Endothelial cell of umbilical vein (primary cell): ENCODE measurements around the gene CACNG4. TPM values are rescaled to one million over a fixed set of nuclear protein-coding genes. Genes with fewer than 3 reads are reported as not detected.

ENCODE experiments used
- BruUV-seq: library from RNA; stranded (reverse); fragments of 400-500 nt; replicated peaks from 2 replicates; lab custom pipeline; 2021; lab: Mats Ljungman, UMichigan
- CTCF ChIA-PET: fragments of 300-600, 350-600 bp; sonication (Branson Sonifier 250); formaldehyde crosslinking; loops from one replicate; lab custom pipeline; 2021; ENCODE audit warnings: antibody characterized with exemption, inconsistent platforms; lab: Charles Lee
- POLR2A ChIA-PET: fragments of 300-600, 350-600 bp; sonication (Branson Sonifier 250); formaldehyde crosslinking; loops from one replicate; lab custom pipeline; 2021; ENCODE audit warnings: antibody characterized with exemption, inconsistent platforms; lab: Charles Lee
- DNase-seq: peaks from one replicate; pipeline ENCODE4 v3.0.0-alpha.2; 2011; ENCODE audit warnings: low read depth, low spot score
- FAIRE-seq: peaks from 2 replicates; lab custom pipeline; 2011; peaks lifted over from hg19 to GRCh38; lab: Jason Lieb, UNC
- H2AFZ ChIP-seq: 2 replicates; pipeline ENCODE4 v1.6.0; 2012; ENCODE audit warnings: low read depth, low read length, control low read depth, inconsistent platforms
- H3K27ac ChIP-seq: 2 replicates; pipeline ENCODE4 v1.5.1; 2011; ENCODE audit warnings: low read depth, mild to moderate bottlenecking, control low read depth, low read length, moderate library complexity; ENCODE audit not compliant: insufficient read depth
- H3K27me3 ChIP-seq, 2 experiments: 2 replicates each; pipeline versions ENCODE4 v1.6.0 to v1.6.1; 2011; ENCODE audit warnings: low read length in 2 of 2, mixed read lengths in 1 of 2; ENCODE audit not compliant: control insufficient read depth in 2 of 2, insufficient read depth in 2 of 2
- H3K36me3 ChIP-seq, 2 experiments: 2 replicates in 1 of 2; 3 replicates in 1 of 2; pipeline ENCODE4 v1.5.1; 2011; ENCODE audit warnings: low read length in 2 of 2, mild to moderate bottlenecking in 1 of 2, moderate library complexity in 1 of 2; ENCODE audit not compliant: control insufficient read depth in 2 of 2, insufficient read depth in 2 of 2; ENCODE audit errors: extremely low read depth in 1 of 2
- H3K4me1 ChIP-seq: 3 replicates; pipeline ENCODE4 v1.5.1; 2011; ENCODE audit warnings: mild to moderate bottlenecking, low read length; ENCODE audit not compliant: control insufficient read depth, insufficient read depth; ENCODE audit errors: extremely low read depth
- H3K4me2 ChIP-seq: 2 replicates; pipeline ENCODE4 v1.6.1; 2011; ENCODE audit warnings: low read length, control low read depth, mixed read lengths; ENCODE audit not compliant: insufficient read depth
- H3K4me3 ChIP-seq, 3 experiments: fragments of 200-600 bp in 1 of 3; sonication (generic), shearing (Covaris generic) in 1 of 3; replicated peaks in 1 of 3; 2 replicates each; pipeline ENCODE4 v1.5.1; 2011 to 2016; ENCODE audit warnings: control low read depth in 3 of 3, low read length in 3 of 3, mild to moderate bottlenecking in 2 of 3, inconsistent platforms in 1 of 3, low read depth in 1 of 3, moderate library complexity in 1 of 3; ENCODE audit not compliant: insufficient read depth in 1 of 3
- H3K79me2 ChIP-seq: 2 replicates; pipeline ENCODE4 v1.6.0; 2012; ENCODE audit warnings: low read length, inconsistent platforms; ENCODE audit not compliant: control insufficient read depth, insufficient read depth
- H3K9ac ChIP-seq: replicated peaks from 2 replicates; pipeline ENCODE3; 2011; ENCODE audit warnings: low read length, control low read depth; ENCODE audit not compliant: insufficient read depth; ENCODE audit errors: extremely low read depth
- H3K9me1 ChIP-seq: replicated peaks from 3 replicates; pipeline ENCODE4 v1.6.0; 2011; ENCODE audit warnings: mild to moderate bottlenecking, low read length; ENCODE audit not compliant: control insufficient read depth, insufficient read depth; ENCODE audit errors: extremely low read depth
- H3K9me3 ChIP-seq: replicated peaks from 2 replicates; pipeline ENCODE4 v1.5.1; 2012; ENCODE audit warnings: low read length, inconsistent platforms; ENCODE audit not compliant: control insufficient read depth, insufficient read depth
- H4K20me1 ChIP-seq: replicated peaks from 2 replicates; pipeline ENCODE3; 2011; ENCODE audit warnings: mild to moderate bottlenecking, low read length; ENCODE audit not compliant: control insufficient read depth, insufficient read depth; ENCODE audit errors: extremely low read depth
- EZH2 ChIP-seq: IDR thresholded peaks from 2 replicates; pipeline ENCODE4 v1.6.1; 2012; ENCODE audit warnings: borderline replicate concordance, low read depth, mild to moderate bottlenecking, moderate library complexity, low read length, inconsistent platforms; ENCODE audit not compliant: severe bottlenecking
- FOS ChIP-seq: IDR thresholded peaks from 2 replicates; pipeline ENCODE4 v1.6.1; 2011; ENCODE audit warnings: mild to moderate bottlenecking, low read length, moderate library complexity, borderline replicate concordance; ENCODE audit not compliant: insufficient read depth
- GATA2 ChIP-seq: IDR thresholded peaks from 2 replicates; pipeline ENCODE4 v1.7.0; 2011; ENCODE audit warnings: low read depth, mild to moderate bottlenecking, moderate library complexity, mixed read lengths, low read length; ENCODE audit not compliant: insufficient read length, insufficient read depth
- JUN ChIP-seq: IDR thresholded peaks from 2 replicates; pipeline ENCODE4 v1.6.1; 2011; ENCODE audit warnings: borderline replicate concordance, low read depth; ENCODE audit not compliant: insufficient read length, insufficient read depth
- MYC ChIP-seq: IDR thresholded peaks from one replicate; pipeline ENCODE4 v1.6.1; 2011; ENCODE audit warnings: mild to moderate bottlenecking, low read depth, low read length
- POLR2A ChIP-seq: IDR thresholded peaks from 2 replicates; pipeline ENCODE4 v1.6.1; 2012; ENCODE audit warnings: low read depth, mild to moderate bottlenecking, control low read depth, low read length
- POLR2AphosphoS5 ChIP-seq: IDR thresholded peaks from 2 replicates; pipeline ENCODE4 v1.6.1; 2012; ENCODE audit warnings: low read depth, mild to moderate bottlenecking, control low read depth, low read length, moderate library complexity; ENCODE audit not compliant: insufficient read depth
- dilution Hi-C: fragments of 300-500 bp; cut with MboI; formaldehyde crosslinking; loops from one replicate; pipeline ENCODE4 v1.15.0; 2019; ENCODE audit warnings: low sequenced_read_pairs; ENCODE audit not compliant: extremely low pct_ligation_motif_present
- intact Hi-C: fragments of 100-400 bp; cut with micrococcal nuclease; formaldehyde crosslinking; loops from one replicate; pipeline ENCODE4 v1.10.0; 2022
- polyA plus RNA-seq, 4 experiments: library from polyadenylated mRNA; depleted of rRNA in 3 of 4; stranded (reverse) in 3 of 4; unstranded in 1 of 4; fragments of >200 nt; gene quantifications; 2 replicates each; pipeline versions ENCODE4 v1.2.1 to v1.2.3, GENCODE V29; 2011 to 2012; ENCODE audit warnings: missing spikeins in 1 of 4
- total RNA-seq: library from RNA; stranded (reverse); gene quantifications from 2 replicates; pipeline ENCODE4 v1.2.3, GENCODE V29; 2021
- TF ChIP-seq, protein P1 (sequence below), 2 donors: IDR thresholded peaks; 1 replicate in 1 of 2; 2 replicates in 1 of 2; pipeline ENCODE4 v1.5.1; 2011; ENCODE audit warnings: low read length in 2 of 2, mild to moderate bottlenecking in 2 of 2, moderate library complexity in 2 of 2, control low read depth in 1 of 2, inconsistent platforms in 1 of 2, low read depth in 1 of 2; ENCODE audit not compliant: insufficient read depth in 1 of 2; ENCODE audit errors: extremely low read depth in 1 of 2
- TF ChIP-seq, protein P2 (sequence below): IDR thresholded peaks from 2 replicates; pipeline ENCODE4 v1.6.1; 2011; ENCODE audit not compliant: insufficient read depth, insufficient read length

Gene CACNG4
- total and polyA plus RNA-seq, 2 donors (not counting 3 experiments of a cell fraction or from before 2014, with no cell fraction given) = not detected

GRCh38 chr17:66950325-66950724, 14.2 kb upstream of the CACNG4 start:
- CTCF ChIA-PET = interaction anchor here (0.5 kb wide), 1 partner anchor 852 kb away, joined by 3 read pairs; no protein-coding TSS in a partner anchor
- POLR2A ChIA-PET = no interaction called here
- dilution Hi-C loops = no loop called here

More at GRCh38 chr17:66950325-66950724, 14.2 kb upstream of the CACNG4 start:
- FAIRE-seq = no peak
- Histone ChIP-seq H3K27ac (no peak overlapping the region), H3K9me1 (no peaks in the 10 kb centered on the region), H3K9ac (no peak overlapping the region), H3K79me2 (no peaks in the 10 kb centered on the region), H3K4me3 (no peak overlapping the region), H3K4me2 (no peak overlapping the region), H4K20me1 (no peaks in the 10 kb centered on the region), H2AFZ (no peak overlapping the region), H3K9me3 (no peaks in the 10 kb centered on the region), H3K4me1 (peaks cover 4% of the 10 kb centered on the region), H3K36me3 (no peaks in the 10 kb centered on the region), H3K27me3 (peaks cover 13 to 15% of the 10 kb centered on the region in 2 experiments)
- no peak for DNase-seq
- no peak for TF ChIP-seq POLR2AphosphoS5
- TF ChIP-seq, protein P1, sequence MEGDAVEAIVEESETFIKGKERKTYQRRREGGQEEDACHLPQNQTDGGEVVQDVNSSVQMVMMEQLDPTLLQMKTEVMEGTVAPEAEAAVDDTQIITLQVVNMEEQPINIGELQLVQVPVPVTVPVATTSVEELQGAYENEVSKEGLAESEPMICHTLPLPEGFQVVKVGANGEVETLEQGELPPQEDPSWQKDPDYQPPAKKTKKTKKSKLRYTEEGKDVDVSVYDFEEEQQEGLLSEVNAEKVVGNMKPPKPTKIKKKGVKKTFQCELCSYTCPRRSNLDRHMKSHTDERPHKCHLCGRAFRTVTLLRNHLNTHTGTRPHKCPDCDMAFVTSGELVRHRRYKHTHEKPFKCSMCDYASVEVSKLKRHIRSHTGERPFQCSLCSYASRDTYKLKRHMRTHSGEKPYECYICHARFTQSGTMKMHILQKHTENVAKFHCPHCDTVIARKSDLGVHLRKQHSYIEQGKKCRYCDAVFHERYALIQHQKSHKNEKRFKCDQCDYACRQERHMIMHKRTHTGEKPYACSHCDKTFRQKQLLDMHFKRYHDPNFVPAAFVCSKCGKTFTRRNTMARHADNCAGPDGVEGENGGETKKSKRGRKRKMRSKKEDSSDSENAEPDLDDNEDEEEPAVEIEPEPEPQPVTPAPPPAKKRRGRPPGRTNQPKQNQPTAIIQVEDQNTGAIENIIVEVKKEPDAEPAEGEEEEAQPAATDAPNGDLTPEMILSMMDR (IDR thresholded peaks at IDR 0.05; ENCODE audit: extremely low read depth in 1 of 2, insufficient read depth in 1 of 2, low read depth in 1 of 2, low read length in 2 of 2) = no peak
- TF ChIP-seq, protein P2, sequence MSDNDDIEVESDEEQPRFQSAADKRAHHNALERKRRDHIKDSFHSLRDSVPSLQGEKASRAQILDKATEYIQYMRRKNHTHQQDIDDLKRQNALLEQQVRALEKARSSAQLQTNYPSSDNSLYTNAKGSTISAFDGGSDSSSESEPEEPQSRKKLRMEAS = no peak
- TF ChIP-seq JUN = no peak
- no peak for TF ChIP-seq POLR2A
- no peak for TF ChIP-seq FOS
- no peak for TF ChIP-seq GATA2
- TF ChIP-seq EZH2 = no peak
- TF ChIP-seq MYC = no peak
- intact Hi-C loops = loop anchor here (5.0 kb wide), 1 partner anchor 918 kb away; no protein-coding TSS in a partner anchor
- BruUV-seq = no TSS peak
